Activated CD8-positive, alpha-beta T cell treated with anti-CD3 and anti-CD28 coated beads for 36 hours (primary cell): ENCODE results near the gene ANKS1B. TPM values are rescaled to one million over a fixed set of nuclear protein-coding genes. Genes with fewer than 3 reads are reported as not detected.

Experiments
- ATAC-seq: fragments of 200-7000 bp; cut with Tn5 transposase; one replicate; pipeline ENCODE4 v1.10.0; 2021; ENCODE audit warnings: mild to moderate bottlenecking, moderate library complexity
- CTCF ChIA-PET: fragments of 350-600 bp; sonication (Branson Sonifier 250); formaldehyde crosslinking; loops from one replicate; lab custom pipeline; 2021; ENCODE audit warnings: antibody characterized with exemption; lab: Charles Lee
- POLR2A ChIA-PET: fragments of 350-600 bp; sonication (Branson Sonifier 250); formaldehyde crosslinking; loops from one replicate; lab custom pipeline; 2021; ENCODE audit warnings: antibody characterized with exemption; lab: Charles Lee
- DNase-seq: peaks from one replicate; pipeline ENCODE4 v3.0.0-alpha.2; 2020
- H3K27ac Mint-ChIP-seq: one replicate; pipeline ENCODE4 v1.8.0; 2021; ENCODE audit warnings: mild to moderate bottlenecking, mixed read lengths
- H3K27me3 Mint-ChIP-seq: one replicate; pipeline ENCODE4 v1.8.0; 2021; ENCODE audit warnings: mixed read lengths
- H3K36me3 Mint-ChIP-seq: one replicate; pipeline ENCODE4 v1.8.0; 2021; ENCODE audit warnings: low read depth, mixed read lengths
- H3K4me1 Mint-ChIP-seq: one replicate; pipeline ENCODE4 v1.8.0; 2021; ENCODE audit warnings: low read depth, mixed read lengths
- H3K4me3 Mint-ChIP-seq: one replicate; pipeline ENCODE4 v1.8.0; 2021; ENCODE audit warnings: mild to moderate bottlenecking, moderate library complexity, mixed read lengths
- H3K9me3 Mint-ChIP-seq: one replicate; pipeline ENCODE4 v1.8.0; 2021; ENCODE audit warnings: mixed read lengths
- intact Hi-C: fragments of 100-400 bp; cut with micrococcal nuclease; formaldehyde crosslinking; loops from one replicate; pipeline ENCODE4 v1.10.0; 2022
- total RNA-seq, 2 experiments: library from RNA; stranded (reverse); gene quantifications; one replicate each; pipeline ENCODE4 v1.2.3, GENCODE V29; 2021
- TF ChIP-seq, protein P1 (sequence below): fragments of 200-600 bp; IDR thresholded peaks from one replicate; pipeline ENCODE4 v1.8.0; 2022; ENCODE audit warnings: antibody characterized with exemption, mild to moderate bottlenecking

ANKS1B gene
- total RNA-seq, 2 experiments from 2014 or later, result 0.54 TPM; not detected in 1

GRCh38 chr12:99152337-99152736 is 832.4 kb downstream of the ANKS1B start:
- Mint-ChIP-seq H3K36me3 (no peaks in the 10 kb centered on the region), H3K9me3 (no peaks in the 10 kb centered on the region), H3K27me3 (no peaks in the 10 kb centered on the region), H3K27ac (no peak overlapping the region), H3K4me1 (no peaks in the 10 kb centered on the region), H3K4me3 (no peak overlapping the region)
- ATAC-seq, result no peak
- ChIA-PET CTCF (interaction anchor here (1.9 kb wide), 1 partner anchor 108 kb away, joined by 7 read pairs; no protein-coding TSS in a partner anchor), POLR2A (no interaction called here)
- intact Hi-C loops, result no loop called here
- DNase-seq, result no peak
- TF ChIP-seq, protein P1, sequence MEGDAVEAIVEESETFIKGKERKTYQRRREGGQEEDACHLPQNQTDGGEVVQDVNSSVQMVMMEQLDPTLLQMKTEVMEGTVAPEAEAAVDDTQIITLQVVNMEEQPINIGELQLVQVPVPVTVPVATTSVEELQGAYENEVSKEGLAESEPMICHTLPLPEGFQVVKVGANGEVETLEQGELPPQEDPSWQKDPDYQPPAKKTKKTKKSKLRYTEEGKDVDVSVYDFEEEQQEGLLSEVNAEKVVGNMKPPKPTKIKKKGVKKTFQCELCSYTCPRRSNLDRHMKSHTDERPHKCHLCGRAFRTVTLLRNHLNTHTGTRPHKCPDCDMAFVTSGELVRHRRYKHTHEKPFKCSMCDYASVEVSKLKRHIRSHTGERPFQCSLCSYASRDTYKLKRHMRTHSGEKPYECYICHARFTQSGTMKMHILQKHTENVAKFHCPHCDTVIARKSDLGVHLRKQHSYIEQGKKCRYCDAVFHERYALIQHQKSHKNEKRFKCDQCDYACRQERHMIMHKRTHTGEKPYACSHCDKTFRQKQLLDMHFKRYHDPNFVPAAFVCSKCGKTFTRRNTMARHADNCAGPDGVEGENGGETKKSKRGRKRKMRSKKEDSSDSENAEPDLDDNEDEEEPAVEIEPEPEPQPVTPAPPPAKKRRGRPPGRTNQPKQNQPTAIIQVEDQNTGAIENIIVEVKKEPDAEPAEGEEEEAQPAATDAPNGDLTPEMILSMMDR, result no peak

DNA sequence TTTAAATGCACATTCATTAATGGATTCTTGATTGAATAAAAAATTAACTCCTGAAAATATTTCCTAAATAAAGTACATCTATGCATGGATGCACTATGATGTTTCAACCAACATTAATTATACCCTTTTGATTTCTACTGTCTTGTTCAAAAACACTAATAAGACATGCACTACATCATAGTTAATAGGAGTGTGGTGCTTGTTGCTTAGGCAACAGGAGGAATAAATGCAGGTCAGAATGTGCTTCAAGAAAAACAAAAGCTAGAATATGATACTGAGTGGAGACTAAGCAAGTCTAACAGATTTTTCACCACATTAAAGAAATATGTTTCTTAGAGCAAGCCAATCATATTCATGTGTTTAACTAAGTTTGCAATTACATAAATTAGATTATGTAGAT is 833.0 kb downstream of the ANKS1B start:
- Mint-ChIP-seq H3K9me3 (no peaks in the 10 kb centered on the region), H3K4me3 (no peak overlapping the region), H3K27ac (no peak overlapping the region), H3K27me3 (no peaks in the 10 kb centered on the region), H3K4me1 (no peaks in the 10 kb centered on the region), H3K36me3 (no peaks in the 10 kb centered on the region)
- intact Hi-C loops, result no loop called here
- TF ChIP-seq, protein P1, result no peak
- POLR2A ChIA-PET, result no interaction called here
- ATAC-seq, result no peak
- DNase-seq, result no peak
- CTCF ChIA-PET, result interaction anchor here (0.7 kb wide), 1 partner anchor 10 kb away, joined by 3 read pairs; no protein-coding TSS in a partner anchor

DNA sequence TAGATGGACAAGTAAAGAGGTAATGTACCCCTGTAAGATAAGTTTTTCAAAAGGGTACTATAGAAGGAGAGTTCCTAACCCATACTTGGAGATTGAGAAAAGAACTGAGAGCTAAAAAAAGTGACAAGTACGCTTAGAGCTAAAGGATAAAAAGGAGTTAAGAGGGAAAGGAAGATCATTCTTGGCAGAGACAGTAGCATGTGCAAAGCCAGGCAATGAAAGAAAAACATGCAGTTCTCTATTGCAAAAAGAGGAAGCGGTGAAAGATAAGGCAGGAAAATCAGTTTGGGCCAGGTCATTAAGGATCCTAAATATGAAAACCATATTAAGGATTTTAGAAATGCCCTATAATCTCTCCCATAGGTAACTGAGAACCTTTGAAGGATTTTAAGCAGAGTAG is 837.6 kb downstream of the ANKS1B start:
- POLR2A ChIA-PET, result no interaction called here
- CTCF ChIA-PET, result no interaction called here
- ATAC-seq (no peak), DNase-seq (no peak)
- H3K4me1 Mint-ChIP-seq, result no peaks in the 10 kb centered on the region
- H3K36me3 Mint-ChIP-seq, result no peaks in the 10 kb centered on the region
- H3K4me3 Mint-ChIP-seq, result no peak overlapping the region
- TF ChIP-seq, protein P1, result no peak
- no peak overlapping the region for H3K27ac Mint-ChIP-seq
- no peaks in the 10 kb centered on the region for H3K27me3 Mint-ChIP-seq
- intact Hi-C loops, result no loop called here
- H3K9me3 Mint-ChIP-seq, result peaks cover 4% of the 10 kb centered on the region

DNA sequence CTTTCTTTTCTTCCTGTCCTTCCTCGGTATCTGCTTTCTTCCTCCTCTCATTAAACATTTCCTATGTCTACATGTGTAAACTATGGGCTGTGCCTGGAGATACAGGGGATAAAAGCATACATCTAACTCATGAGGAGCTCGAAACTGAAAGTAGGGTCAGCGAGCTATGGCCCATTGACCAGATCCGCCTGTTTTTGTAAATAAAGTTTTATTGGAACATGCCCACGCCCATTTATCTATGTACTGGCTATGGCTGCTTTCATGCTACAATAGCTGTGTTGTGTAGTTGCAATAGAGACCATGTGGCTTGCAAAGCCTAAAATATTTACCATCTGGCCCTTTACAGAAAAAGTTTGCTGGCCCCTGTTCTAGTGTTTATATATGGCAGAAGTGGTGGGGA is 838.0 kb downstream of the ANKS1B start:
- no peaks in the 10 kb centered on the region for H3K4me1 Mint-ChIP-seq
- H3K27ac Mint-ChIP-seq, result no peak overlapping the region
- no peaks in the 10 kb centered on the region for H3K27me3 Mint-ChIP-seq
- H3K9me3 Mint-ChIP-seq, result peaks cover 4% of the 10 kb centered on the region
- no peak overlapping the region for H3K4me3 Mint-ChIP-seq
- no peaks in the 10 kb centered on the region for H3K36me3 Mint-ChIP-seq
- CTCF ChIA-PET, result no interaction called here
- no peak for DNase-seq
- TF ChIP-seq, protein P1, result no peak
- no peak for ATAC-seq
- POLR2A ChIA-PET, result no interaction called here
- intact Hi-C loops, result no loop called here

DNA sequence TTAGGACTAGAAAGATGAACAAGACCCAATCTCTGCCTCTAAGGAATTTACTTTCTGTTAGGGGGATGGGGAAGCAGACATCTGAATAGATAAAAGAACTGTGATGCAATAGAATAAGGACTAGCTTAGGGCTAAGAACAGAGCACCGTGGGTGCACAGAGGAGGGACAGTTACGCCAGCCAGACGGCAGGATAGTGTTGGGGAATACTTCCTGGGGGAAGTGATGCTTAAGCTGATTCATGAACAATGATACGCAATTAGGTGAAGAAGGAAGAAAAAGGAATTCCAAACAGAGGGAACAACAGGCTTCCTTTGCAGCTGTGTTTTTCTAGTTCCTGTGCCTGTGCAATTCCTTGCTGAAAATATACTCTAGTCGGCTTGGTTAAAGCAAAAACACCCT is 838.6 kb downstream of the ANKS1B start:
- ChIA-PET CTCF (no interaction called here), POLR2A (no interaction called here)
- ATAC-seq (no peak), DNase-seq (no peak)
- Mint-ChIP-seq H3K4me3 (no peak overlapping the region), H3K9me3 (peaks cover 4% of the 10 kb centered on the region), H3K36me3 (no peaks in the 10 kb centered on the region), H3K27me3 (no peaks in the 10 kb centered on the region), H3K27ac (no peak overlapping the region), H3K4me1 (no peaks in the 10 kb centered on the region)
- TF ChIP-seq, protein P1, result no peak
- intact Hi-C loops, result no loop called here
